ENCODE results near the gene RAB38.

Gene RAB38

GRCh38 chr11:88171982-88172381, 3.3 kb downstream of the RAB38 start:
- no peak overlapping the region for H3K4me3 ChIP-seq (ENCODE audit: low read depth, low read length)
- DNase-seq (ENCODE audit: low read depth) = no peak
- TF ChIP-seq, protein P1, sequence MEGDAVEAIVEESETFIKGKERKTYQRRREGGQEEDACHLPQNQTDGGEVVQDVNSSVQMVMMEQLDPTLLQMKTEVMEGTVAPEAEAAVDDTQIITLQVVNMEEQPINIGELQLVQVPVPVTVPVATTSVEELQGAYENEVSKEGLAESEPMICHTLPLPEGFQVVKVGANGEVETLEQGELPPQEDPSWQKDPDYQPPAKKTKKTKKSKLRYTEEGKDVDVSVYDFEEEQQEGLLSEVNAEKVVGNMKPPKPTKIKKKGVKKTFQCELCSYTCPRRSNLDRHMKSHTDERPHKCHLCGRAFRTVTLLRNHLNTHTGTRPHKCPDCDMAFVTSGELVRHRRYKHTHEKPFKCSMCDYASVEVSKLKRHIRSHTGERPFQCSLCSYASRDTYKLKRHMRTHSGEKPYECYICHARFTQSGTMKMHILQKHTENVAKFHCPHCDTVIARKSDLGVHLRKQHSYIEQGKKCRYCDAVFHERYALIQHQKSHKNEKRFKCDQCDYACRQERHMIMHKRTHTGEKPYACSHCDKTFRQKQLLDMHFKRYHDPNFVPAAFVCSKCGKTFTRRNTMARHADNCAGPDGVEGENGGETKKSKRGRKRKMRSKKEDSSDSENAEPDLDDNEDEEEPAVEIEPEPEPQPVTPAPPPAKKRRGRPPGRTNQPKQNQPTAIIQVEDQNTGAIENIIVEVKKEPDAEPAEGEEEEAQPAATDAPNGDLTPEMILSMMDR (IDR thresholded peaks at IDR 0.05; ENCODE audit: low read depth, low read length, missing control alignments) = no peak

DNA sequence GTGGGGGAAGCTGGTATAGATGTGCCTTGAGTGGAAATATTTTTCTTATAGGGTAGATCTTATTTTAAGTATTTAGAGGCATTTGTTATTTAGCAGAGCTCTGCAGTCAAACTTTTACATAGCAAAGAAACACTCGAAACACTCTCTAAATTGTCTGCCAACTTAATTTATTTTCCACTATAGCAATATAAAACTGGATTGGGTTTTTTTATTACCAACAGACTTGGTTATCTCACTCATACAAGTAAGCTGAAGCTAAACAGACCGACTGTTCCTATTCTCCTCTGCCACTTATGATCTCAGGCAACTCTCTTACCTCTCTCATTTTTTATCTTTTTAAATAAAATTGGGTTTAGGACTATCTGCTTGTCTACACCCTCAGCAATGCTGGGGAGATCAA, 4.6 kb downstream of the RAB38 start:
- TF ChIP-seq, protein P1 (IDR thresholded peaks at IDR 0.05; ENCODE audit: low read depth, low read length, missing control alignments) = no peak
- no peak overlapping the region for H3K4me3 ChIP-seq (ENCODE audit: low read depth, low read length)
- no peak for DNase-seq (ENCODE audit: low read depth)

- no peak for DNase-seq (ENCODE audit: low read depth)
- TF ChIP-seq, protein P1 (IDR thresholded peaks at IDR 0.05; ENCODE audit: low read depth, low read length, missing control alignments) = no peak
- H3K4me3 ChIP-seq (ENCODE audit: low read depth, low read length) = no peak overlapping the region
Measured at GRCh38 chr11:88169881-88170280, 5.4 kb downstream of the RAB38 start.

DNA sequence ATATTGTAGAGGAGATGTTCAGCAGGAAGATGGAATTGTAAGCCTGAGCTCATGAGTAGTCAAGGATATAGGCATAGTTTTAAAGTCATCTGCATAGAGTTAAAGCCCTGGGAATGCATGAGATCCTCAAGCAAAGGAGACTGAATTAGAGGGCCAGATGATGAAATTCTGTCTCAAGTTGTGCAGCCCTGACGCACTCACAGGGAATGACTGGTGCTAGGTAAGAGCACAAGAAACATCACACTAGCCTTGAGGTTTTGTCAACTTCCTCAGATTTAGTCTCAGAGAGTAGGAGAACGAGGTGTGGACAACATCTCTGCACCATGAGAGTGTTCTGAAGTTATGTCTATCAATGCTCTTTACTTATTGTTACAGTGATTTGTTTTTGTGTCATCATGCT, 5.8 kb downstream of the RAB38 start:
- TF ChIP-seq, protein P1 (IDR thresholded peaks at IDR 0.05; ENCODE audit: low read depth, low read length, missing control alignments) = no peak
- DNase-seq (ENCODE audit: low read depth) = no peak
- no peak overlapping the region for H3K4me3 ChIP-seq (ENCODE audit: low read depth, low read length)

DNA sequence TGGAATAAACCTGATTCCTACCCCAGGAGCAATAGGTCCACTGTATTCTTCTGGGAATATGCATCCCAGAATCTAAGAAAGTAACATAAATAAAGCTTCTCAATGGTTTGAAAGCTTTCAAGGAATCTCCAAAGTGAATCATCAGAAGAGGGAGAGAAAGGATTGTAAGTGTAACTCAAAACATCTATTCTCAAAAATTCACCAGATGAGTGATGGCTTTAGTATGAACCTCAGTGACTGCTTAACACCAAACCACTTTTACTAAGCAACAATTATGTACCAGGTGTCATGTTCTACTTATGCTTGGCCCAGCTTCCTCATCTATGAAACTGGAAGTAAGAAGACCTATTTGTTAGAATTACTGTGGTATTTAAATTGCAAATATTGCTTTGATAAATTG, 7.4 kb downstream of the RAB38 start:
- TF ChIP-seq, protein P1 (IDR thresholded peaks at IDR 0.05; ENCODE audit: low read depth, low read length, missing control alignments) = no peak
- H3K4me3 ChIP-seq (ENCODE audit: low read depth, low read length) = no peak overlapping the region
- DNase-seq (ENCODE audit: low read depth) = no peak

- TF ChIP-seq, protein P1 (IDR thresholded peaks at IDR 0.05; ENCODE audit: low read depth, low read length, missing control alignments) = no peak
- no peak for DNase-seq (ENCODE audit: low read depth)
- H3K4me3 ChIP-seq (ENCODE audit: low read depth, low read length) = no peak overlapping the region
Measured at GRCh38 chr11:88164806-88165585, 10.2 kb downstream of the RAB38 start.

GRCh38 chr11:88164320-88164719, 10.9 kb downstream of the RAB38 start:
- DNase-seq (ENCODE audit: low read depth) = no peak
- TF ChIP-seq, protein P1 (IDR thresholded peaks at IDR 0.05; ENCODE audit: low read depth, low read length, missing control alignments) = no peak
- H3K4me3 ChIP-seq (ENCODE audit: low read depth, low read length) = no peak overlapping the region

Data from GM12864 (cell line).